ENCODE measurements around the gene SLAMF9.

- TF ChIP-seq POLR2A (IDR thresholded peaks at IDR 0.05; ENCODE audit: low read length) (no peak), ZNF302 (CRISPR knock-in tag; IDR thresholded peaks at IDR 0.05) (no peak)
These were observed 36.0 kb upstream of the SLAMF9 start for GRCh38 chr1:159990005-159990404.

Measured in A549 (cell line).